CD14-positive monocyte (primary cell): Measurements from ENCODE around the gene NUDT2. TPM values are rescaled to one million over a fixed set of nuclear protein-coding genes. Genes with fewer than 3 reads are reported as not detected.
A peak's percentile ranks its signal among the peaks of the same experiment; 100 is the strongest.

ENCODE experiments used
- DNase-seq, 3 donors: peaks; one replicate each; pipeline ENCODE4 v3.0.0-alpha.2; 2011 to 2022
- H2AFZ ChIP-seq: 2 replicates; pipeline ENCODE4 v1.6.0; 2012; ENCODE audit warnings: mild to moderate bottlenecking, low read depth, low read length, inconsistent platforms; ENCODE audit not compliant: insufficient read depth, poor library complexity, severe bottlenecking
- H3K27ac ChIP-seq, 2 donors: 1 replicate in 1 of 2; 2 replicates in 1 of 2; pipeline ENCODE4 v1.5.1; 2012 to 2013; ENCODE audit warnings: low read length in 2 of 2, control low read depth in 1 of 2, inconsistent platforms in 1 of 2, low read depth in 1 of 2, mild to moderate bottlenecking in 1 of 2
- H3K27me3 ChIP-seq, 2 donors: one replicate each; pipeline versions ENCODE4 v1.6.0 to v1.6.1; 2011 to 2013; ENCODE audit warnings: low read length in 2 of 2; ENCODE audit not compliant: control insufficient read depth in 2 of 2, insufficient read depth in 2 of 2
- H3K36me3 ChIP-seq, 2 donors: replicated peaks in 1 of 2; 1 replicate in 1 of 2; 2 replicates in 1 of 2; pipeline versions ENCODE4 v1.5.1 to v1.6.1; 2012 to 2013; ENCODE audit warnings: low read length in 2 of 2, control low read depth in 1 of 2, inconsistent platforms in 1 of 2, mild to moderate bottlenecking in 1 of 2; ENCODE audit not compliant: insufficient read depth in 2 of 2, control insufficient read depth in 1 of 2
- H3K4me1 ChIP-seq, 2 donors: 1 replicate in 1 of 2; 2 replicates in 1 of 2; pipeline versions ENCODE4 v1.5.1 to v1.6.1; 2012 to 2013; ENCODE audit warnings: low read length in 2 of 2, control low read depth in 1 of 2, inconsistent platforms in 1 of 2, mild to moderate bottlenecking in 1 of 2, moderate library complexity in 1 of 2; ENCODE audit not compliant: insufficient read depth in 2 of 2, control insufficient read depth in 1 of 2
- H3K4me2 ChIP-seq: replicated peaks from 2 replicates; pipeline ENCODE3; 2012; ENCODE audit warnings: low read length, moderate library complexity, mild to moderate bottlenecking; ENCODE audit not compliant: poor library complexity, severe bottlenecking; ENCODE audit errors: extremely low read depth
- H3K4me3 ChIP-seq, 3 experiments: fragments of 200-600 bp in 1 of 3; sonication (generic) in 1 of 3; replicated peaks in 1 of 3; 1 replicate in 2 of 3; 2 replicates in 1 of 3; pipeline ENCODE4 v1.5.1; 2011 to 2013; ENCODE audit warnings: low read length in 3 of 3, mild to moderate bottlenecking in 3 of 3, control low read depth in 2 of 3, low read depth in 2 of 3, inconsistent platforms in 1 of 3, moderate library complexity in 1 of 3
- H3K79me2 ChIP-seq: 2 replicates; pipeline ENCODE4 v1.6.0; 2012; ENCODE audit warnings: mild to moderate bottlenecking, control low read depth, inconsistent platforms, low read length, moderate library complexity; ENCODE audit not compliant: insufficient read depth
- H3K9ac ChIP-seq: 2 replicates; pipeline ENCODE4 v1.6.0; 2017; ENCODE audit warnings: low read length, mild to moderate bottlenecking; ENCODE audit not compliant: insufficient read depth, poor library complexity, severe bottlenecking
- H3K9me3 ChIP-seq, 2 donors: replicated peaks in 1 of 2; 1 replicate in 1 of 2; 2 replicates in 1 of 2; pipeline versions ENCODE4 v1.5.1 to v1.6.1; 2012 to 2013; ENCODE audit warnings: low read length in 2 of 2, control low read depth in 1 of 2; ENCODE audit not compliant: control insufficient read depth in 1 of 2, insufficient read depth in 1 of 2
- H4K20me1 ChIP-seq: 2 replicates; pipeline ENCODE4 v1.6.0; 2012; ENCODE audit warnings: mild to moderate bottlenecking, low read length, control low read depth, moderate library complexity; ENCODE audit not compliant: insufficient read depth
- H3K27ac Mint-ChIP-seq, 7 donors: one replicate each; pipeline ENCODE4 v1.8.0; 2020; ENCODE audit warnings: mild to moderate bottlenecking in 7 of 7, mixed read lengths in 7 of 7, moderate library complexity in 6 of 7, inconsistent platforms in 2 of 7
- H3K27me3 Mint-ChIP-seq, 3 donors: one replicate each; pipeline ENCODE4 v1.8.0; 2021 to 2022; ENCODE audit warnings: low read depth in 3 of 3, mild to moderate bottlenecking in 3 of 3, mixed read lengths in 3 of 3, moderate library complexity in 3 of 3, inconsistent platforms in 1 of 3
- H3K36me3 Mint-ChIP-seq, 2 donors: one replicate each; pipeline ENCODE4 v1.8.0; 2020; ENCODE audit warnings: mixed read lengths in 2 of 2, inconsistent platforms in 1 of 2, mild to moderate bottlenecking in 1 of 2
- H3K4me1 Mint-ChIP-seq: one replicate; pipeline ENCODE4 v1.8.0; 2020; ENCODE audit warnings: mild to moderate bottlenecking, mixed read lengths
- H3K4me3 Mint-ChIP-seq, 2 donors: one replicate each; pipeline ENCODE4 v1.8.0; 2020; ENCODE audit warnings: mild to moderate bottlenecking in 2 of 2, mixed read lengths in 2 of 2, moderate library complexity in 1 of 2
- H3K9me3 Mint-ChIP-seq, 7 donors: one replicate each; pipeline ENCODE4 v1.8.0; 2020 to 2022; ENCODE audit warnings: mixed read lengths in 7 of 7, mild to moderate bottlenecking in 6 of 7, moderate library complexity in 6 of 7, inconsistent platforms in 2 of 7
- whole genome bisulfite sequencing: methylation state at CpG from one replicate; pipeline ENCODE4 v1.1.5; 2013; ENCODE audit warnings: missing lambda C conversion rate; ENCODE audit not compliant: insufficient coverage; 5-methylcytosine and 5-hydroxymethylcytosine counted together
- intact Hi-C, 2 donors: fragments of 100-400 bp; cut with micrococcal nuclease; formaldehyde crosslinking; loops; one replicate each; pipeline versions ENCODE4 v1.15.0 to v1.15.1; 2023
- polyA plus RNA-seq, 3 donors: library from polyadenylated mRNA; depleted of rRNA in 1 of 3; unstranded in 2 of 3; stranded (reverse) in 1 of 3; fragments of 300-500 nt in 2 of 3; fragments of >200 nt in 1 of 3; fragmentation: Illumina TruSeq in 2 of 3; gene quantifications; 1 replicate in 2 of 3; 2 replicates in 1 of 3; pipeline ENCODE4 v1.2.3, GENCODE V29; 2012 to 2021
- TF ChIP-seq, protein P1 (sequence below): fragments of 200-600 bp; IDR thresholded peaks from one replicate; pipeline ENCODE4 v1.8.0; 2022; ENCODE audit warnings: antibody characterized with exemption, mild to moderate bottlenecking

Gene NUDT2
- polyA plus RNA-seq, 3 donors, result 24.4 to 56.9 (median 38.0) TPM

DNA sequence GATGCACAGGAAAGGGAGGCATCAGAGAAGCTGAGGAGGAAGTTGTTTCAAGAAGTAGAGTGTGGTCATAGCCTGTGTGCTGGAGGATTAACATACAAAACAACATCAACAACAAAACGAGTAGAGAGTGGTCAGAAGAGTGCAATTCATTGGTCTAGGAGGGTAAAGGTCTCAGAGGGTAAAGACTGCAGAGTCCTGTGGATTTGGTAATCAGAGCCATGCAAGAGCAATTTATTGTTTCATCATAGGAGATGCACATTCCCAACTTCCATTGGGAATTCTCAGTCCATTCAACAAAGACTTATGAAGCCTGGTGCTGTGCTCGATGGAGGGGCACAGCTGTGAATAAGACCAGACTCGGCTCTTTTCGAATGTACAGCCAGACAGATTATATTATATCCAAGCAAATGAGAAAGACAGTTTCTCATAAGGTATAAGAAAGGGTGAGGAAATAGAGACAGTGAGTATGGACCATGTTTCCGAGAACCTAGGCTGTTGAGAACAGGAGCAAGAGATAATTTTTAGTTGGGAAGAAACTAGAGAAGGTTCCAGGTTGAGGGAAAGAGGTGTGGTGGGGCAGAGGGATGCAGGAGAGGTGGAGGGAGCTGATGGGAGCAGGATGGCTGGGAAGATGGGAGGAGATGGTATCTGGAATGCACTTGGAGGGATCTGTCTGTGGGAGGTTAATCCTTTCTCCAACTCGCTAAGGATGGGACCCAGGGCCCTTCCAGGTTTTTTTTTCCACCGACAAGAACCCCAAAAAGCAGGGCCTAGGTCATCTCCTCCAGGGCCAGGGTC is 55.2 kb downstream of the NUDT2 start:
- H3K9ac ChIP-seq, result no peak overlapping the region
- H3K27ac Mint-ChIP-seq, result no peak overlapping the region
- H3K9me3 Mint-ChIP-seq, result peaks cover 0 to 3% (median 0%) of the 10 kb centered on the region in 7 donors
- H3K36me3 ChIP-seq, result no peaks in the 10 kb centered on the region
- no peaks in the 10 kb centered on the region for H4K20me1 ChIP-seq
- H3K4me3 Mint-ChIP-seq, result peak overlapping the region in 1 of 2 donors; percentile 14
- H3K4me1 Mint-ChIP-seq, result peaks cover 24% of the 10 kb centered on the region
- no peak overlapping the region for H3K27ac ChIP-seq
- H3K9me3 ChIP-seq, result no peaks in the 10 kb centered on the region
- intact Hi-C loops, result loop anchor here in 1 of 2 donors (5.0 kb wide), 1 partner anchor 73 kb away; the partner anchor contains the start of genes DNAI1 and FAM219A
- peaks cover 0 to 6% of the 10 kb centered on the region in 2 donors for H3K36me3 Mint-ChIP-seq
- no peaks in the 10 kb centered on the region for H3K79me2 ChIP-seq
- H3K4me1 ChIP-seq, result peaks cover 17 to 21% of the 10 kb centered on the region in 2 donors
- H3K4me3 ChIP-seq, result no peak overlapping the region
- no peak overlapping the region for H3K4me2 ChIP-seq
- peaks cover 26 to 34% (median 30%) of the 10 kb centered on the region in 3 donors for H3K27me3 Mint-ChIP-seq
- WGBS, result 91% methylated on average over 4 of the region's 7 CpGs
- no peak overlapping the region for H2AFZ ChIP-seq
- TF ChIP-seq, protein P1, sequence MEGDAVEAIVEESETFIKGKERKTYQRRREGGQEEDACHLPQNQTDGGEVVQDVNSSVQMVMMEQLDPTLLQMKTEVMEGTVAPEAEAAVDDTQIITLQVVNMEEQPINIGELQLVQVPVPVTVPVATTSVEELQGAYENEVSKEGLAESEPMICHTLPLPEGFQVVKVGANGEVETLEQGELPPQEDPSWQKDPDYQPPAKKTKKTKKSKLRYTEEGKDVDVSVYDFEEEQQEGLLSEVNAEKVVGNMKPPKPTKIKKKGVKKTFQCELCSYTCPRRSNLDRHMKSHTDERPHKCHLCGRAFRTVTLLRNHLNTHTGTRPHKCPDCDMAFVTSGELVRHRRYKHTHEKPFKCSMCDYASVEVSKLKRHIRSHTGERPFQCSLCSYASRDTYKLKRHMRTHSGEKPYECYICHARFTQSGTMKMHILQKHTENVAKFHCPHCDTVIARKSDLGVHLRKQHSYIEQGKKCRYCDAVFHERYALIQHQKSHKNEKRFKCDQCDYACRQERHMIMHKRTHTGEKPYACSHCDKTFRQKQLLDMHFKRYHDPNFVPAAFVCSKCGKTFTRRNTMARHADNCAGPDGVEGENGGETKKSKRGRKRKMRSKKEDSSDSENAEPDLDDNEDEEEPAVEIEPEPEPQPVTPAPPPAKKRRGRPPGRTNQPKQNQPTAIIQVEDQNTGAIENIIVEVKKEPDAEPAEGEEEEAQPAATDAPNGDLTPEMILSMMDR, result no peak
- H3K27me3 ChIP-seq, result peaks cover 0 to 28% of the 10 kb centered on the region in 2 donors
- no peak for DNase-seq

DNA sequence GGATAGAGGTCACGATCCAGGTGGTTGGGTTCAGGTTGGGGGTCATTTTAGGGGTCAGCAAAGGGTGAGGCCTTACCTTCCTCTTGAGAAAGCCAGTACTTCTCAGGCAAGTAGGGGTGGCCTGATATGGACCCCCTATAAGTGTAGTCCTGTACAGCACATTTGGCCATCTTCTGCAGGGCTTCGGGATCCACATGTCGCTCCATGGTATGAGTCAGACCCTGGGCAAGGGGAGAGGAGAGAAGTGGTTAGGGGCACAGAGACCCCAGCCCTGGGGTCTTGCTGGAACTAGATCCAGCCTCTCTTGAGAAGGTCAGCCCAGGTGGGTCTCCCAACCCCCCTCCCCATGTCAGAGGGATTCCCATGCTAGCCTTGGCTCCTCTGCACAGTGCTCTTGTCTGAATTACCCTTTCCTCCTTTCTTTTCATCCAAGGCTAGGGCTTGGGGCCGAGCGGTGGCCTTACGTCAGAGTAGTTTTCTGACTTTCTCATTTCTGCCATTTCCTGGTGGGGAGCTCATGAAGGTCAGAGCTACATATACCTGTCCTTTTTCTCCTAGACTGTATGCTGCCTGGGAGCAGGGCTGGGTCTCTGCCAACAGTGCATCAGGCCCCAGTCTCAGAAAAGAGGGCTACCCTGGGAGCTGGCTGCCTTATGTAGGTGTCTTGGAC is 56.3 kb downstream of the NUDT2 start:
- Mint-ChIP-seq H3K9me3 (peaks cover 0 to 3% (median 0%) of the 10 kb centered on the region in 7 donors), H3K4me3 (no peak overlapping the region), H3K27me3 (peaks cover 24 to 30% (median 28%) of the 10 kb centered on the region in 3 donors), H3K4me1 (peaks cover 13% of the 10 kb centered on the region), H3K36me3 (peaks cover 0 to 6% of the 10 kb centered on the region in 2 donors), H3K27ac (peak overlapping the region in 2 of 7 donors; percentile 8 to 72)
- TF ChIP-seq, protein P1, result no peak
- 100% methylated on average over 2 of the region's 6 CpGs for WGBS
- no peak for DNase-seq
- Histone ChIP-seq H4K20me1 (no peaks in the 10 kb centered on the region), H3K27ac (no peak overlapping the region), H3K4me2 (no peak overlapping the region), H3K36me3 (no peaks in the 10 kb centered on the region), H3K4me1 (peaks cover 7 to 9% of the 10 kb centered on the region in 2 donors), H3K79me2 (no peaks in the 10 kb centered on the region), H2AFZ (no peak overlapping the region), H3K9ac (no peak overlapping the region), H3K9me3 (no peaks in the 10 kb centered on the region), H3K27me3 (peaks cover 0 to 22% of the 10 kb centered on the region in 2 donors), H3K4me3 (no peak overlapping the region)
- intact Hi-C loops, result no loop called here
